WI38 (cell line): ENCODE measurements around the gene HMG20A.

Experiments
- H3K4me3 ChIP-seq: 2 replicates; pipeline ENCODE4 v1.5.1; 2011; ENCODE audit warnings: low read depth, mild to moderate bottlenecking, control low read depth, low read length
- CTCF ChIP-seq: IDR thresholded peaks from 2 replicates; pipeline ENCODE4 v1.5.1; 2012; ENCODE audit warnings: low read depth, mild to moderate bottlenecking, control low read depth, low read length

HMG20A gene

GRCh38 chr15:77468896-77469295 is 48.2 kb downstream of the HMG20A start:
- H3K4me3 ChIP-seq, result no peak overlapping the region
- no peak for TF ChIP-seq CTCF

GRCh38 chr15:77470235-77470634 is 49.5 kb downstream of the HMG20A start:
- no peak for TF ChIP-seq CTCF
- H3K4me3 ChIP-seq, result no peak overlapping the region

GRCh38 chr15:77473328-77473727 is 52.6 kb downstream of the HMG20A start:
- TF ChIP-seq CTCF, result no peak
- no peak overlapping the region for H3K4me3 ChIP-seq

- no peak overlapping the region for H3K4me3 ChIP-seq
- no peak for TF ChIP-seq CTCF
Observed at GRCh38 chr15:77474310-77474988, 53.8 kb downstream of the HMG20A start.

GRCh38 chr15:77475001-77475400 is 54.3 kb downstream of the HMG20A start:
- H3K4me3 ChIP-seq, result no peak overlapping the region
- TF ChIP-seq CTCF, result no peak

- TF ChIP-seq CTCF, result no peak
- no peak overlapping the region for H3K4me3 ChIP-seq
Observed at GRCh38 chr15:77475898-77476297, 55.2 kb downstream of the HMG20A start.

GRCh38 chr15:77476995-77477394 is 56.3 kb downstream of the HMG20A start:
- no peak for TF ChIP-seq CTCF
- H3K4me3 ChIP-seq, result no peak overlapping the region
